GM19238 (cell line): ENCODE data around the gene EDN1.

Source experiments
- DNase-seq: peaks from one replicate; pipeline ENCODE4 v3.0.0; 2011; ENCODE audit warnings: low spot score; ENCODE audit not compliant: insufficient read length

Gene EDN1

DNA sequence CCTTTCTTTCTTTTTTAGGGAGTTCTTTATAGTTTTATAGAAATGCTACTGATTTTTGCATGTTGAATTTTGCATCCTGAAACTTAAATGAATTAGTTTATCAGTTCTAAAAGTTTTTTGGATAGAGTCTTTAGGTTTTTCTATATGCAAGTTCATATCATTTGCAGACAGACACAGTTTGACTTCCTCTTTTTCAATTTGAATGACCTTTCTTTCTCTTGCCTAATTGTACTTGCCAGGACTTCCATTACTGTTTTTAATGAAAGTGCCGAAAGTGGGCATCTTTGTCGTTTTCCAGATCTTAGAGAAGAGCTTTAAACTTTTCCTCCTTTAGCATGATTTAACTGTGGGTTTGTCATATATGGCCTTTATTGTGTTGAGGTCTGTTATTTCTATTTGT, 21.1 kb upstream of the EDN1 start:
- no peak for DNase-seq

DNA sequence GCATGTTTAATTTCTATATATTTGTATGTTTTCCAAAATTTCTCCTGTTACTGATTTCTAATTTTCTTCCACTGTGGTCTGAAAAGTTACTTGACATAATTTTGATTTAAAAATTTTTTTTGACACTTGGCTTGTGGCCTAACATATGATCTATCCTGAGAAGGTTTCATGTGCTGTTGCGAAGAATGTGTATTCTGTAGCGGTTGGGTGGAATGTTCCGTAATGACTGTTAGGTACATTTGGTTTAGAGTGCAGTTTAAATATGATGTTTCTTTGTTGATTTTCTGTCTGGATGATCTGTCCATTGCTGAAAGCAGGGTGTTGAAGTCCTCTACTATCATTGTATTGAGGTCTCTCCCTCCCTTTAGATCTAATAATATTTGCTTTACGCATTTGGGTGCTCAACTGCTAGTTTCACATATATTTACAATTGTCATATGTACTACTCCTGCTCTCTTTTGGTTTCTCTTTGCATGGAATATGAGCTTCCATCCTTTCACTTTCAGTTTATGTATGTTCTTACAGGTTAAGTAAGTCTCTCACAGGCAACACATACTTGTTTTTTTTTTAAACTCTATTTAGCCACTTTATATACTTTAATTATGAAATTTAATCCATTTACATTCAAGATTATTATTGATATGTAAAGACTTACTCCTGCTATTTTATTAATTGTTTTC, 19.5 kb upstream of the EDN1 start:
- DNase-seq = no peak

DNA sequence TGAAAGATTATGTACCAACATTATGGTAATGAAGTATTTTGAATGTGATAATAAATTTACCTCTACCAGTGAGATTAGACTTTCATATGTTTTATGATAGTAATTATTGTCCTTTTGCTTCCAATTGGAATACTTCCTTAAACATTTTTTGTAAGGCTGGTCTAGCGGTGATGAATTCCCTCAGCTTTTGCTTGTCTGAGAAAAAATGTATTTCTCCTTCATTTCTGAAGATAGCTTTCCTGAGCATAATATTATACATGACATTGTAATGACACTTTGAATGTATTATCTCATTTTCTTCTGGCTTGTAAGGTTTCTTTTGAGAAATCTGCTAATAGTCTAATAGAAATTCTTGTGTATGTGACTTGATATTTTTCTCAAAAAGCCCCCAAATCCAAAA, 18.6 kb upstream of the EDN1 start:
- DNase-seq = no peak

DNA sequence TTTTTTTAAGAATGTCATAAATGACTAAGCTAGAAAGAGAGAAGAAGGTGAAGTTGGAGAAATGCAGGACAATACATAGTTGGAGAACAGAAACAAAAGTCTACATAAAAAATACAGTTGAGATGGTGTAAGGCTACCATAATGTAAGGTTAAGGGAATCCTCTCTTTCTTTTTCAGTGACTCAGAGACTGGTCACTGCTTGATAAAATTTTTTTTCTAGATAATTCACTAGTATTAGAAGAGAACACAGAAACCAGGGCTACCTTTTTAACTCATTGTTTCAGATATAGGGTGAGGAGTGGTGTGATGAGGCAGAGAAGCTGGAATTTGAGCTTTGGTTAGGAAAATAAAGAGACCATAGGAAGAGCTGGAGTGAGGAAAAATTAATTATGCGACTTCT, 18.2 kb upstream of the EDN1 start:
- DNase-seq = no peak

- no peak for DNase-seq
Measured at GRCh38 chr6:12275107-12275506, 15.1 kb upstream of the EDN1 start.

- DNase-seq = no peak
Measured at GRCh38 chr6:12276930-12277315, 13.2 kb upstream of the EDN1 start.

GRCh38 chr6:12277386-12277785, 12.8 kb upstream of the EDN1 start:
- no peak for DNase-seq

GRCh38 chr6:12278915-12279314, 11.2 kb upstream of the EDN1 start:
- no peak for DNase-seq

DNA sequence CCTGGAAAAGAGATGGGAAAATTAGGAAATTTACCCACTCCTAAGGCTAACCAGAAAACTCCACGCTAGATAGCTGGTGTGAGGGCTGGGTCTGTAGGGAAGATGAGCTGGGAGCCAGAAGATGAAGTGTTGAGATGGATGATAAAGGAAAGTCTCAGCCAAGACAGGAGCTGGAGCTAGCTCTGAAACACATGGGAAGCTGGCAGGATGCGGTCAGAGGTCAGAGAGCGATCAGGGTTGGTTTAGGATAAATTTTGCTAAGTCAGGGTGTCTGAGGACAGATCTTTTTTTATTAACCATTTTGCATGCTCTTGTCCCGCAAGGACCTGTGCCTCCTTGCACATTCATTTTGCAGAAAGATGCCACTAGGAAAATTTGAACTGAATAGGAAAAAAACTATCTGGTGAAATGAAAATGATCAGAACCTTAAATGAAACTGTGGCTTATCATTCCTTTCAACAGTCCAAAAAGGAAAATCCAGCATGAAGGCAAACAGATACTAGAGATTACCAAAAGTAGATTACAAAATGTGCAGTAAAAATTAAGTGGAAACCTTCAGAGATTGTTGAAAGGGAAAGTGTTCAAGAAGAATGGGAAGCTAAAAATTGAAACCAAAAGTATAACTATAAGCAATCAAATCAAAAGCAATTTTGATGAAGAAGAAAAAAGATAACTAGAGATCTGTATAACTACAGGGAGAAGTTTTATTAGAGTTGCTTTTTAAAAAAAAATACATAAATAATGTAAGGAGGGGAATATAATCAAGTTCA, 10.7 kb upstream of the EDN1 start:
- DNase-seq = no peak

- no peak for DNase-seq
Measured at GRCh38 chr6:12280458-12280857, 9.7 kb upstream of the EDN1 start.

- DNase-seq = no peak
Measured at GRCh38 chr6:12280902-12281301, 9.3 kb upstream of the EDN1 start.

GRCh38 chr6:12283904-12284303, 6.3 kb upstream of the EDN1 start:
- no peak for DNase-seq

- no peak for DNase-seq
Measured at GRCh38 chr6:12286373-12287110, 3.6 kb upstream of the EDN1 start.

DNA sequence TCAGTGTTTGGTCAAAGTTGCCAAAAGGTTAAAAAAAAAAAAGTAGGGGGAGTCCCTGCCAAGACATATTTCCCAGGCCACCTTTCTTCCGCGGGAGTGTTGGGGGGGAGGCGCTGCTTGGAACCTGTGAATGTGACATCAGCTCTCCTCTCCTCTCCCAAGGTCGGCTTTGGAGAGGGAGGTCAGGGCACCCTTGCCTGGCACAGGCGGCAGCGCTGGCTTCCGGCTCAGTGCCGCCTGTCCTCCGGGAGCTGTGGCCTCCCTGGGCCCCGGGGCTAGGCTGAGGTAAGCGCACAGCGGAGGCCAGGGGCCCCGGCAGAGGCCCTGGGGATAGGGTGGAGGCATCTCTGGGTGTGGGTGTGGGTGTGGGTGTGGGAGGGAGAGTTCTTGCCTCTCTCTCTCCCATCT, 1.9 kb upstream of the EDN1 start:
- no peak for DNase-seq

GRCh38 chr6:12288914-12289313, 1.2 kb upstream of the EDN1 start:
- no peak for DNase-seq

GRCh38 chr6:12289365-12289919, 719 bp upstream of the EDN1 start:
- no peak for DNase-seq

- no peak for DNase-seq
Measured at GRCh38 chr6:12291071-12291838, 1.1 kb downstream of the EDN1 start.

- no peak for DNase-seq
Measured at GRCh38 chr6:12291839-12292604, 1.9 kb downstream of the EDN1 start.

- DNase-seq = no peak
Measured at GRCh38 chr6:12293235-12293930, 3.2 kb downstream of the EDN1 start.
